Right renal pelvis (tissue), 4 donors: ENCODE data around the gene LSM6. TPM values are rescaled to one million over a fixed set of nuclear protein-coding genes. Genes with fewer than 3 reads are reported as not detected.

ENCODE experiments used
- polyA plus RNA-seq, 4 donors: library from polyadenylated mRNA; unstranded; fragments of 120-200 nt; gene quantifications; one replicate each; pipeline ENCODE4 v1.2.1, GENCODE V29; 2013; ENCODE audit not compliant: insufficient read length in 4 of 4

The LSM6 gene
- polyA plus RNA-seq, 4 donors: 57.5 to 66.3 (median 60.0) TPM

Other genes starting within 250 kb of the LSM6 start
- 10 to 100 TPM; 27.5 to 37.4 (median 33.0) TPM for gene ZNF827, start 236.9 kb upstream of the LSM6 start, polyA plus RNA-seq
- under 1 TPM; 0.11 to 0.34 (median 0.26) TPM for gene REELD1, start 38.8 kb downstream of the LSM6 start, polyA plus RNA-seq